HG02623 (cell line): Measurements from ENCODE around the gene SCAF4.
"Not testable (repeated sequence)": the region's sequence is repeated elsewhere in the genome, so short reads cannot be mapped to it uniquely, and the experiment has no call there.

Experiments
- ATAC-seq: cut with Tn5 transposase; IDR thresholded peaks from one replicate; pipeline ENCODE4 v1.9.1; 2021; ENCODE audit warnings: moderate library complexity; ENCODE audit not compliant: unreplicated experiment

The SCAF4 gene

GRCh38 chr21:31654821-31655580, 76.9 kb downstream of the SCAF4 start:
- not testable (repeated sequence) for ATAC-seq

DNA sequence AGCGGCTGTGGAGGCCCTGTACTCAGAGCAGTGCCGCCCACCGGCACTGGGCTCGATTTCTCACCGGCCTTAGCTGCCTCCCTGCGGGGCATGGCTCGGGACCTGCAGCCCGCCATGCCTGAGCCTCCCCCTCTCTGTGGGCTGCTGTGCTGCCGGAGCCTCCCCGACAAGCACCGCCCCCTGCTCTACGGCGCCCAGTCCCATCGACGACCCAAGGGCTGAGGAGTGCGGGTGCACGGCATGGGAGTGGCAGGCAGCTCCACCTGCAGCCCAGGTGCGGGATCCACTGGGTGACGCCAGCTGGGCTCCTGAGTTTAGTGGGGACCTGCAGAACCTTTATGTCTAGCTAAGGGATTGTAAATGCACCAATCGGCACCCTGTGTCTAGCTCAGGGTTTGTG, 77.6 kb downstream of the SCAF4 start:
- no peak for ATAC-seq

- not testable (repeated sequence) for ATAC-seq
These were observed 80.4 kb downstream of the SCAF4 start for GRCh38 chr21:31651491-31651890.

DNA sequence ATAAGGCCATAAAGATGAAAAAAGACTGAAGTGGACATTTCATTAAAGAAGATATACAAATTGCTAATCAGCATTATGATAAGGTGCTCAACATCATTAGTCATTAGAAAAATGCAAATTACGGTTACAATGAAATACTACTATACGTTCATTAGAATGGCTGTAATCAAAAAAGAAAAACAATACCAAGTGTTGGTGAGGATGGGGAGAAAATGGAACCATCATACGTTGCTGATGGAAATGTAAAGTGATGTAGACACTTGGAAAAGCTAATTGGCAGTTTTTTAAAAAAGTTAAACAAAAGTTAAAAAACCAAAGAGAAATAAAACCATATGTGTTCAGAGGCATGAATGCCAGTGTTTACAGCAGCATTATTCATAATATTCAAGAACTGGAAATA, 81.0 kb downstream of the SCAF4 start:
- no peak for ATAC-seq

- ATAC-seq = peak; percentile 57
These were observed 84.3 kb downstream of the SCAF4 start for GRCh38 chr21:31647650-31648049.

GRCh38 chr21:31644643-31645042, 87.3 kb downstream of the SCAF4 start:
- ATAC-seq = no peak

DNA sequence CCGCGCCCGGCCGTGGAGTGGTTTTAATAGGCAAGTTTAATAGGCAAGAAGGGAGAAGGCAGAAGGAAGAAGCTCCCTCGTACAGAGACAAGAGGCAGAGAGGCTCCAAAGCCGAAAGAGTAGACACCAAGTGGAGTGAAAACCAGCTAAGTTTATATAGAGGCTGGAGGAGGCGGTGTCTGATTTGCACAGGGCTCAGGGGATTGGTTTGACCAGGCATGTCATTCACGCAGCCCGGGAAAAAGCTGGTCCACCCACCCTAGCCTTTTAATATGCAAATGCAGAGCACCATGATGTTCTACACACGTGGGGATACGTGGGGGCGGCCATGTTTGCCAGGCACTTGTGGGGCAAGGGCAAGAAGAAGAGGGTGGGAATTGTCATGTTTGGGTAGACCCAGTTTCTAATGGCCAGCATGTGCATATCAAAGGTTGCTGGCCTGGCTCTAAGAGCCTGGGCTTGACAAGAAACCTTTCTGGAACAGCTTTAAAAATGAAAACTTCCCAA, 90.4 kb downstream of the SCAF4 start:
- no peak for ATAC-seq

- no peak for ATAC-seq
These were observed 95.0 kb downstream of the SCAF4 start for GRCh38 chr21:31636874-31637273.

DNA sequence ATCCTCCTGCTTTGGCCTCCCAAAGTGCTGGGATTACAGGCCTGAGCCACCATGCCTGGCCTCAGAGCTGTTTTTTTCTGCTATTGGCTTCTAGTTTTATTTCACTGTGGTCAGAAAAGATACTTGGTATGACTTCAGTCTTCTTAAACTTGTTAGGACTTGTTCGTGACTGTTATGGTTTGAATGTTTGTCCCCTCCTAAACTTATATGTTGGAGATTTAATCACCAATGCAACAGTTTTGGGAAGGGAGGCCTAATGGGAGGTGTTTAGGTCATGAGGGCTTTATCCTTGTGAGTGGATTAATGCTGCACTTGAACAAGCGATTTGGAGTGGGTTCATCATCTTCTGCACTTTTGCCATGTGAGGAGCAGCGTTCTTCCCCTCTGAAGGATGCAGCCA, 96.9 kb downstream of the SCAF4 start:
- ATAC-seq = no peak

DNA sequence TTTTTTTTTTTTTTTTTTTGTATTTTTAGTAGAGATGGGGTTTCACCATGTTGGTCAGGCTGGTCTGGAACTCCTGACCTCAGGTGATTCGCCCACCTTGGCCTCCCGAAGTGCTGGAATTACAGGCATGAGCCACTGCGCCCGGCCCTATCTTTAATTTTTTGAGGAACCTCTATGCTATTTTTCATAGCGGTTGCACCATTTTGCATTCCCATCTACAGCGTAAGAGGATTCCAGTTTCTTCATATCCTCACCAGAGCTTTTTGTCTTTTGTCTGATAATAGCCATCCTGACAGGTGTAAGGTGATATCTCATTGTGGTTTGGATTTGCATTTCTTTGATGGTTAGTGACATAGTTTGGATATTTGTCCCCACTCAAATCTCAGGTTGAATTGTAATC, 100.0 kb downstream of the SCAF4 start:
- ATAC-seq = not testable (repeated sequence)

DNA sequence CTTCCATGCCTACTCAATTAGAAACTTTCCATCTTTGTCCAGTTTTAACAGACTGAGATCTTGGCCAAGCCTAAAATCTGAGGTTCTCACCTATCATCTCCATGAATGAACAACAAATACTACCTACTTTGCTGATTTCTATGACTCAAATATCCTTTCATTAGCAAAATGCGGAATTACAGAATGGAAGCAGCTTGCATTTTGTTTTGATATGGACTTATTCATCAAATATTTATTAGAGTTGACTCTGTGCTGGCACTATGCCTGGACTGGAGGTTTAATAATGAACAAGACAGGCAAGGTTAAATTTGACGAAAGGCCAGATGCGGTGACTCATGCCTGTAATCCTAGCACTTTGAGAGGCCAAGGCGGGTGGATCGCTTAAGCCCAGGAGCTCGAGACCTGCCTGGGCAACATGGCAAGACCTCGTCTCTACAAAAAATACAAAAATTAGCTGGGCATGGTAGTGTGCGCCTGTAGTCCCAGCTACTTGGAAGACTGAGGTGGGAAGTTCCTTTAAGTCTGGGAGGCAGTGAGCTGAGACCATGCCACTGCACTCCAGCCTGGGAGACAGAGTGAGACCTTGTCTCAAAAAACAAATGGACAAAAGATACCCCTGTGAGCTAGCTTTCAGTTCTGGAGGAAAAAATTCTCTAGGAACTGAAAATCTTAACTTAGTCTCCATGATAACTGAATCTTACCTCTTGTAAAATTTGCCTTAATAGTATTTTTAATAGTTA, 101.8 kb downstream of the SCAF4 start:
- no peak for ATAC-seq

DNA sequence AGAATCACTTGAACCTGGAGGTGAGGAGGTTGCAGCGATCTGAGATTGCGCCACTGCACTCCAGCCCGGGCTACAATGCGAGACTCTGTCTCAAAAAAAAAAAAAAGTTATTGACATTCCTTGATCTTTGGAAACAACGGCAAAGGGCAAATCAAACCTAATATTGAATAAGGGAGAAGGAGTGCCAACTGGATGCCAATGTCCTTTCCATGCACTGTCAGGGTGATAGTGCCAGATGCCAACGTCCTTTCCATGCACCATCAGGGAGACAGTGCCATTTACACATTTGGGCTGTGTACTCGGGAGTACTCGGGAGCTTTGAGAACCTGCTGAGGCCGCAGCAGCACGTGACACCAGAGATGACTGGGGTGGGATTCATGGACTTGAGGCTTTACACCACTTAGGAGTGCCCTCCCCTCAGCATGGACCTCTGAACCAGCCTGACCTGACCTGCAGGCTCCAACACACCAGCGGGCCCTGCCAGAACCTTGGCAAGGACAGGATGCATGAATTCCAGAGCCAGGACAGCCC, 106.9 kb downstream of the SCAF4 start:
- ATAC-seq = no peak

- ATAC-seq = no peak
These were observed 107.7 kb downstream of the SCAF4 start for GRCh38 chr21:31624181-31624580.

GRCh38 chr21:31623664-31624063, 108.3 kb downstream of the SCAF4 start:
- ATAC-seq = no peak

DNA sequence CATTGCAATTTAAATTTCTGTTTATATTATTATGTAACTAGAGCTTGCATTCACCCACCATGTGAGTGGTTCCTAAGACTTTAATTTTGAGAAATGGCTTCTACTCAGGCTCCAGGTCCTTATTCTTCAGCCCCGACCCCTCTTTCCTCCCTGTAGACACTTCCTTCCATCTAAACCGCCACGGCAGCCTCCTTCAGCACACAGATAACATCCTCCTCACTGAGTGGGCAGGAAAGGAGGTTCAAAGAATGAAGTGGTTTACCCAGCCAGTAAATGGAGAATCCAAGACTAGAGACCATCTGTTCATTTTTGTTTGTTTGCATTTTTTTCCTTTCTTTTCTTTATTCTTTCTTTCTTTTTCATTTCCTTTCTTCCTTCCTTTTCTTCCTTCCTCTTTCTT, 109.5 kb downstream of the SCAF4 start:
- no peak for ATAC-seq
